Activated CD4-positive, alpha-beta T cell treated with anti-CD3 and anti-CD28 coated beads for 36 hours (primary cell): Measurements from ENCODE around the gene SEC22B. TPM values are rescaled to one million over a fixed set of nuclear protein-coding genes. Genes with fewer than 3 reads are reported as not detected.
"Not testable (repeated sequence)": the region's sequence is repeated elsewhere in the genome, so short reads cannot be mapped to it uniquely, and the experiment has no call there.

Experiments used
- ATAC-seq: fragments of 200-7000 bp; cut with Tn5 transposase; one replicate; pipeline ENCODE4 v1.10.0; 2021; ENCODE audit warnings: mild to moderate bottlenecking, moderate library complexity
- CTCF ChIA-PET: fragments of 350-600 bp; sonication (Branson Sonifier 250); formaldehyde crosslinking; loops from one replicate; lab custom pipeline; 2021; ENCODE audit warnings: antibody characterized with exemption; lab: Charles Lee
- POLR2A ChIA-PET: fragments of 350-600 bp; sonication (Branson Sonifier 250); formaldehyde crosslinking; loops from one replicate; lab custom pipeline; 2021; ENCODE audit warnings: antibody characterized with exemption, inconsistent platforms; lab: Charles Lee
- DNase-seq: peaks from one replicate; pipeline ENCODE4 v3.0.0-alpha.2; 2020
- H3K27ac Mint-ChIP-seq: one replicate; pipeline ENCODE4 v1.8.0; 2021; ENCODE audit warnings: mixed read lengths
- H3K27me3 Mint-ChIP-seq: one replicate; pipeline ENCODE4 v1.8.0; 2021; ENCODE audit warnings: mixed read lengths
- H3K36me3 Mint-ChIP-seq: one replicate; pipeline ENCODE4 v1.8.0; 2021; ENCODE audit warnings: low read depth, mixed read lengths
- H3K4me1 Mint-ChIP-seq: one replicate; pipeline ENCODE4 v1.8.0; 2021; ENCODE audit warnings: mixed read lengths
- H3K4me3 Mint-ChIP-seq: one replicate; pipeline ENCODE4 v1.8.0; 2021; ENCODE audit warnings: mild to moderate bottlenecking, moderate library complexity, mixed read lengths
- H3K9me3 Mint-ChIP-seq: one replicate; pipeline ENCODE4 v1.8.0; 2021; ENCODE audit warnings: low read depth, mixed read lengths
- intact Hi-C, 2 experiments: fragments of 100-400 bp; cut with DNase I in 1 of 2; cut with micrococcal nuclease in 1 of 2; formaldehyde crosslinking; loops; one replicate each; pipeline versions ENCODE4 v1.14.2 to v1.15.1; 2022 to 2024; cut with DNase I, micrococcal nuclease
- total RNA-seq, 2 experiments: library from RNA; stranded (reverse); gene quantifications; one replicate each; pipeline ENCODE4 v1.2.3, GENCODE V29; 2021

Gene SEC22B
- total RNA-seq, 2 experiments from 2014 or later, result 19.7 to 20.4 TPM

DNA sequence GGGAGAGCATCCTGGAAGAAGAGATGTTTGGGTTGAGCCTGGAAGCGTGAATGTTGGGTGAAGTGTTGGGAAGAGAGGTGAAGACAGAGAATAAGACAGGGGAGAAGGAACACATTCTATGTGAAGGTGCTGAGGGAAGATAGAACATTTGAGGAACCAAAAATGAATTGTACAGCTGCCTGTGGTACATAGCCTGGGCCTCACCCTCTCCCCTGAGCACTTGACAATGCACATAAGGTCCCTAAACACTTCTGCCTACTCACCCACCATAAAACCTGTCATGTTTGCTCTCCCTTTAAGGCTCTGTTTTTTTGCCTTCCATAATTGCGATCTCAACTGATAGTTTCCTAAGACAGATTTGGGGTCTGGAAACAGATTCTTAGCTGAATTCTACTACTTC is 65.3 kb downstream of the SEC22B start:
- CTCF ChIA-PET, POLR2A ChIA-PET, H3K4me1 Mint-ChIP-seq, ATAC-seq, H3K27me3 Mint-ChIP-seq, H3K4me3 Mint-ChIP-seq, DNase-seq, intact Hi-C loops, H3K36me3 Mint-ChIP-seq, H3K27ac Mint-ChIP-seq, H3K9me3 Mint-ChIP-seq: not testable (repeated sequence)

DNA sequence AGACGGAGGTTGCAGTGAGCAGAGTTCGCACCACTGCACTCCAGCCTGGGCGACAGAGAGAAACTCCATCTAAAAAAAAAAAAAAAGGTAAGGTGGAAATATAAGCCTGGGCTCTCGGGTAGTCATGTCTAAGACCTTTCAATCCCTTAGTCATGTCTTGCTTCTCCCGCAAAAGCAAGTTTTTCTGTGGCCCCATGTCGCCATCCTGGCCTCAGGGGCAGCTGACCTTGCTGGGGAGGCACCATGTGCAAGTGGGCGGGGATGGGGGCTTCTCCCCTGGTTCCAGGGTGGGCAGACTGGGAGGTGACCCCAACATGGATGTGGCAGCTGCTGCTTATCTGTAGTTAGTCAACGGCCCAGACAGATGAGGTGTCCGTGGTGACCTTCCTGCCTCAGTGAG is 66.7 kb downstream of the SEC22B start:
- H3K27me3 Mint-ChIP-seq, CTCF ChIA-PET, POLR2A ChIA-PET: not testable (repeated sequence)

DNA sequence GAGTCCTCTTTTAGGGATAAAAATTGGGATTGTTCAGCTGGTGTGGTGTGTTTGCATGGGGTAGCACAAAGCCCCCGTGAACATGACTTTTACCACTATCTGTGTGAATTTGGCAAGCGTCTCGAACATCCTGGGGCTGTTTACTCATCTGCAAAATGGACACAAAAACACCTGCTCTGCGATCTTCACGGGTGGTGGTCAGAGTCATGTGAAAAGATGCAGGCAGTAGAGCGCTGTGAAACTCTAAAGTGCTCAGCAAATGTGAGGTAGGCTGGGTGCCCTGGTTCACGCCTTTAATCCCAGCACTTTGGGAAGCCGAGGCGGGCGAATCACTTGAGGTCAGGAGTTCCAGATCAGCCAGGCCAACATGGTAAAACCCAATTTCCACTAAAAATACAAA is 67.1 kb downstream of the SEC22B start:
- ATAC-seq, POLR2A ChIA-PET, H3K4me3 Mint-ChIP-seq: not testable (repeated sequence)

More for the DNA sequence above, 66.7 kb downstream of the SEC22B start:
- H3K4me1 Mint-ChIP-seq, intact Hi-C loops, H3K27ac Mint-ChIP-seq, H3K36me3 Mint-ChIP-seq, ATAC-seq, H3K9me3 Mint-ChIP-seq, H3K4me3 Mint-ChIP-seq, DNase-seq: not testable (repeated sequence)

DNA sequence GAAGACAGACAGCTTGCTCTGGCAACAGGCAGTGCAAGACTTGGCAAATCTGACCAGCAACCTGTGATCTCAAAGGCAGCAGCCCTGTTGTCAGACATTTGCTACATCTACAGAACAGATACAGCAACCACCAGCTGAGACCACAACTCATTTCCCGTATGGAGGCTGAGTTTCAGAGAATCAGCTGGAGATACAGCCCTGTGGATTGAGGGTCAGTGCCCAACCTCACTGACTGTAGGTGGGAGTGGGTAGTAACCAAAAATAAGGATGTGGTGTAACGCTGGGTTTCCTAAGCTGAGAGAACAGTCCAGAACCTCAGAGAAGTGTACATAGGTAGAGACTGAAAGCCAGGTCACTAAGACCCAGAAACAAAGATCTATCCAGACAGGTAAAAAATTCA is 71.0 kb downstream of the SEC22B start:
- H3K4me1 Mint-ChIP-seq, H3K9me3 Mint-ChIP-seq, ATAC-seq, POLR2A ChIA-PET, H3K27ac Mint-ChIP-seq, H3K36me3 Mint-ChIP-seq, intact Hi-C loops, H3K27me3 Mint-ChIP-seq, H3K4me3 Mint-ChIP-seq, DNase-seq, CTCF ChIA-PET: not testable (repeated sequence)

More for the DNA sequence above, 67.1 kb downstream of the SEC22B start:
- H3K36me3 Mint-ChIP-seq, CTCF ChIA-PET, H3K27me3 Mint-ChIP-seq, H3K27ac Mint-ChIP-seq, H3K9me3 Mint-ChIP-seq, DNase-seq, H3K4me1 Mint-ChIP-seq, intact Hi-C loops: not testable (repeated sequence)

DNA sequence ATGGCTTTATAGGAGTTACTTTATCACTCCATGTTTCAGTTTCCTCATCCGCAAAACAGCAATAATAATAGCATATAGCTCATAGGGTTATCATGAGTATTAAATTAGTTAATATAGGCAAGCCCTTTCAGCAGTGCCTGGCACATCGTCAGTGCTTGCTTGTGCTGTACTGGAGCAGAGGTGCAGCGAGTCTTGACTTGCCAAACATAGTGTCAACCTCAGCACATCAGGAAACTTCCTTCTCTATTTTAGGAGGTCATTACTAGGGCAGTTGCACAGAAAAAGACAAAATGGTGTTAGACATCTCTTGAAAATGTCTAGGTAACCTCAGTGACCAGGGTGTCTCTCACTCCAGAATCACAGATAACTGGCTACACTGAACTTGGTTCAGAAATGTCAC is 72.6 kb downstream of the SEC22B start:
- H3K36me3 Mint-ChIP-seq, H3K27ac Mint-ChIP-seq, H3K9me3 Mint-ChIP-seq, ATAC-seq, DNase-seq, POLR2A ChIA-PET, CTCF ChIA-PET, H3K4me1 Mint-ChIP-seq, intact Hi-C loops, H3K27me3 Mint-ChIP-seq, H3K4me3 Mint-ChIP-seq: not testable (repeated sequence)

DNA sequence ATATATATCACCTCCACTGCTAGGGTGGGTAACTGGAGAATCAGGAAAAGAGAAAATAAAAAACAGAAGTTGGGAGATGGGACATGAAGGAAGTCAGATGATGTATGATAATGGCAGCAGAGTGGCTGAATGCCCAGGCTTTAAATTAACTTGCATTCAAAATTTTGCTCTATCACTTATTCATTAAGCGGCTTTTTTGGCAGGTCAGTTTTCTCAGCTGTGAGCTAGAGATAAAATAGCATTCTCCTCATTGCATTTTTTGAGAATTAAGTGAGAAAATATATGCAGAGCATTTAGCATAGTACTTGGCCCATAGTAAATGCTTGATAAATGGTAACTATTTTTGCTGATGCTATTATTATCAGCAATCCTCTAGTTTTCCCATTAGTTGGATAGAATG is 74.7 kb downstream of the SEC22B start:
- CTCF ChIA-PET, intact Hi-C loops, H3K4me3 Mint-ChIP-seq, H3K27me3 Mint-ChIP-seq, ATAC-seq, H3K9me3 Mint-ChIP-seq, DNase-seq, H3K27ac Mint-ChIP-seq, H3K4me1 Mint-ChIP-seq, POLR2A ChIA-PET, H3K36me3 Mint-ChIP-seq: not testable (repeated sequence)

Other genes with a start within 250 kb of the SEC22B start
- gene NOTCH2, start 106.9 kb downstream of the SEC22B start, total RNA-seq, result 10 to 100 TPM; 41.9 to 51.6 TPM
- 10 to 100 TPM; 23.5 to 23.7 TPM for gene NBPF8, start 238.5 kb upstream of the SEC22B start, total RNA-seq